ENCODE results near the gene FCSK. TPM values are rescaled to one million over a fixed set of nuclear protein-coding genes. Genes with fewer than 3 reads are reported as not detected.

Gene FCSK
- polyA plus RNA-seq, 1 donor from 2014 or later = 10.7 TPM

DNA sequence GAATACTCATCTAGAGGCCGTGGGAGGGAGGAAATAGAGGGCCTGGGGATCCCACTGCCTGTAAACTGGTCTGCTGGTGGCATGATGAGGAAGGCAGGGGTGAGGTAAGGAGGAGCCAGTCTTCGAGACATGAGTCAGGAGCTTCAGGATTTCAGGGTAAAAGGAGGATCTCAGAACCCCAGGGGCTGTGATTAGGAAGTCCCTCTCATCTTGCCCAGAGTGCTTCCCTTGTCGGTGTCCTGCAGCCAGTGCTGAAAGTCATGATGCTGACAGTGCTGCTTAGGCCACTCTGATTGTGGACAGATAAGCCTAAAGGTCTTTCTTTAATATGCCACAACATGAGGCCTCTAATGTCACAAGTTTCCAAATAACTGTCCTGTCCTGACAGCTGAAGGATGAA is 39.4 kb downstream of the FCSK start:
- H2AFZ ChIP-seq (ENCODE audit: low read depth, low read length) = no peak overlapping the region
- no peaks in the 10 kb centered on the region for H3K9me3 ChIP-seq (ENCODE audit: low read length)
- no peak overlapping the region for H3K4me2 ChIP-seq (ENCODE audit: low read length)
- H3K36me3 ChIP-seq (ENCODE audit: insufficient read depth, low read length) = no peaks in the 10 kb centered on the region
- H3F3A ChIP-seq (ENCODE audit: insufficient read depth, low read length, poor library complexity, severe bottlenecking) = no peaks in the 10 kb centered on the region
- no peaks in the 10 kb centered on the region for H3K27me3 ChIP-seq (ENCODE audit: insufficient read depth, low read depth, low read length)
- H3K27ac ChIP-seq (ENCODE audit: low read length) = no peak overlapping the region
- H4K20me1 ChIP-seq (ENCODE audit: insufficient read depth) = no peaks in the 10 kb centered on the region
- no peaks in the 10 kb centered on the region for H3K9me2 ChIP-seq (ENCODE audit: insufficient read depth, low read length)
- no peaks in the 10 kb centered on the region for H3K79me2 ChIP-seq (replicated peaks; ENCODE audit: insufficient read depth, low read length)
- H3K9ac ChIP-seq (ENCODE audit: low read length) = no peak overlapping the region
- H3K4me3 ChIP-seq (ENCODE audit: low read length) = no peak overlapping the region
- TF ChIP-seq RAD21 (conservative IDR thresholded peaks at IDR 0.05) = no peak
- no peak for TF ChIP-seq MXI1 (conservative IDR thresholded peaks at IDR 0.05; ENCODE audit: poor library complexity, severe bottlenecking)
- no peak for TF ChIP-seq SMC3 (conservative IDR thresholded peaks at IDR 0.05; ENCODE audit: poor library complexity)
- TF ChIP-seq EP300 (conservative IDR thresholded peaks at IDR 0.05; ENCODE audit: poor library complexity, severe bottlenecking) = no peak
- TF ChIP-seq, protein P1, sequence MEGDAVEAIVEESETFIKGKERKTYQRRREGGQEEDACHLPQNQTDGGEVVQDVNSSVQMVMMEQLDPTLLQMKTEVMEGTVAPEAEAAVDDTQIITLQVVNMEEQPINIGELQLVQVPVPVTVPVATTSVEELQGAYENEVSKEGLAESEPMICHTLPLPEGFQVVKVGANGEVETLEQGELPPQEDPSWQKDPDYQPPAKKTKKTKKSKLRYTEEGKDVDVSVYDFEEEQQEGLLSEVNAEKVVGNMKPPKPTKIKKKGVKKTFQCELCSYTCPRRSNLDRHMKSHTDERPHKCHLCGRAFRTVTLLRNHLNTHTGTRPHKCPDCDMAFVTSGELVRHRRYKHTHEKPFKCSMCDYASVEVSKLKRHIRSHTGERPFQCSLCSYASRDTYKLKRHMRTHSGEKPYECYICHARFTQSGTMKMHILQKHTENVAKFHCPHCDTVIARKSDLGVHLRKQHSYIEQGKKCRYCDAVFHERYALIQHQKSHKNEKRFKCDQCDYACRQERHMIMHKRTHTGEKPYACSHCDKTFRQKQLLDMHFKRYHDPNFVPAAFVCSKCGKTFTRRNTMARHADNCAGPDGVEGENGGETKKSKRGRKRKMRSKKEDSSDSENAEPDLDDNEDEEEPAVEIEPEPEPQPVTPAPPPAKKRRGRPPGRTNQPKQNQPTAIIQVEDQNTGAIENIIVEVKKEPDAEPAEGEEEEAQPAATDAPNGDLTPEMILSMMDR (IDR thresholded peaks at IDR 0.05; ENCODE audit: poor library complexity, severe bottlenecking) = no peak
- TF ChIP-seq TAF1 (IDR thresholded peaks at IDR 0.05; ENCODE audit: low read depth) = no peak
- TF ChIP-seq POLR2AphosphoS5 (IDR thresholded peaks at IDR 0.05) = no peak
- TF ChIP-seq EZH2 (IDR thresholded peaks at IDR 0.05; ENCODE audit: borderline replicate concordance, insufficient read depth, low read length, poor library complexity, severe bottlenecking) = no peak
- TF ChIP-seq, protein P2, sequence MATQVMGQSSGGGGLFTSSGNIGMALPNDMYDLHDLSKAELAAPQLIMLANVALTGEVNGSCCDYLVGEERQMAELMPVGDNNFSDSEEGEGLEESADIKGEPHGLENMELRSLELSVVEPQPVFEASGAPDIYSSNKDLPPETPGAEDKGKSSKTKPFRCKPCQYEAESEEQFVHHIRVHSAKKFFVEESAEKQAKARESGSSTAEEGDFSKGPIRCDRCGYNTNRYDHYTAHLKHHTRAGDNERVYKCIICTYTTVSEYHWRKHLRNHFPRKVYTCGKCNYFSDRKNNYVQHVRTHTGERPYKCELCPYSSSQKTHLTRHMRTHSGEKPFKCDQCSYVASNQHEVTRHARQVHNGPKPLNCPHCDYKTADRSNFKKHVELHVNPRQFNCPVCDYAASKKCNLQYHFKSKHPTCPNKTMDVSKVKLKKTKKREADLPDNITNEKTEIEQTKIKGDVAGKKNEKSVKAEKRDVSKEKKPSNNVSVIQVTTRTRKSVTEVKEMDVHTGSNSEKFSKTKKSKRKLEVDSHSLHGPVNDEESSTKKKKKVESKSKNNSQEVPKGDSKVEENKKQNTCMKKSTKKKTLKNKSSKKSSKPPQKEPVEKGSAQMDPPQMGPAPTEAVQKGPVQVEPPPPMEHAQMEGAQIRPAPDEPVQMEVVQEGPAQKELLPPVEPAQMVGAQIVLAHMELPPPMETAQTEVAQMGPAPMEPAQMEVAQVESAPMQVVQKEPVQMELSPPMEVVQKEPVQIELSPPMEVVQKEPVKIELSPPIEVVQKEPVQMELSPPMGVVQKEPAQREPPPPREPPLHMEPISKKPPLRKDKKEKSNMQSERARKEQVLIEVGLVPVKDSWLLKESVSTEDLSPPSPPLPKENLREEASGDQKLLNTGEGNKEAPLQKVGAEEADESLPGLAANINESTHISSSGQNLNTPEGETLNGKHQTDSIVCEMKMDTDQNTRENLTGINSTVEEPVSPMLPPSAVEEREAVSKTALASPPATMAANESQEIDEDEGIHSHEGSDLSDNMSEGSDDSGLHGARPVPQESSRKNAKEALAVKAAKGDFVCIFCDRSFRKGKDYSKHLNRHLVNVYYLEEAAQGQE (IDR thresholded peaks at IDR 0.05; ENCODE audit: borderline replicate concordance) = no peak

DNA sequence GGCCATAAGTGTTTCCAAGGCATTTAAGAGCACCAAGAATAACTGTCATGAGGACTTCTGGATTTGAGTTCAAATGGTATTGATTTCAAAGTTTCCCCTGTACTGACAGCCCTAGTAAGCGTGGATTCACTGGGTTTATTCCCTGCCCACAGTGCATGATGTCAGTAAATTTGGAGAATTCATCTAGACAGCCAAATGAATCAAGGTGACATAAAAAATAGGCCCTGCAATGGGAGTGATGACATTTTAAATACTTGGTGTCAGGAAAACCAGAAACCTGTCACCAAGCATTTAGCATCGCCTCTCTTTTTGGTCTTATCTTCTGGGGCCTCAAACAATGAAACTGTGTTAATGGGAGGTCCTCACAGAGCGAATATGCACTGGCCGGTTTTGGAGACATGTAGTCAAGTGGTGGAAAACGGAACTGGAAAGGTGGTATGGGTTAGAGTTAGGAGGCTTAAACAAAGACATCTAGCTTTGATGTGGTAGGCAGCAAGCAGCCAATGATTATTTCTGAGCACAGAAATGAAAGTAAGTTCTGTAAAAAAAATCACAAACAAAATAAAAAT is 39.9 kb downstream of the FCSK start:
- H3K4me3 ChIP-seq (ENCODE audit: low read length) = no peak overlapping the region
- no peak overlapping the region for H3K4me2 ChIP-seq (ENCODE audit: low read length)
- no peaks in the 10 kb centered on the region for H4K20me1 ChIP-seq (ENCODE audit: insufficient read depth)
- no peaks in the 10 kb centered on the region for H3F3A ChIP-seq (ENCODE audit: insufficient read depth, low read length, poor library complexity, severe bottlenecking)
- no peak overlapping the region for H2AFZ ChIP-seq (ENCODE audit: low read depth, low read length)
- no peaks in the 10 kb centered on the region for H3K27me3 ChIP-seq (ENCODE audit: insufficient read depth, low read depth, low read length)
- no peaks in the 10 kb centered on the region for H3K36me3 ChIP-seq (ENCODE audit: insufficient read depth, low read length)
- H3K27ac ChIP-seq (ENCODE audit: low read length) = no peak overlapping the region
- H3K9ac ChIP-seq (ENCODE audit: low read length) = no peak overlapping the region
- H3K79me2 ChIP-seq (replicated peaks; ENCODE audit: insufficient read depth, low read length) = no peaks in the 10 kb centered on the region
- no peaks in the 10 kb centered on the region for H3K9me3 ChIP-seq (ENCODE audit: low read length)
- no peaks in the 10 kb centered on the region for H3K9me2 ChIP-seq (ENCODE audit: insufficient read depth, low read length)
- no peak for TF ChIP-seq MXI1 (conservative IDR thresholded peaks at IDR 0.05; ENCODE audit: poor library complexity, severe bottlenecking)
- TF ChIP-seq, protein P1 (IDR thresholded peaks at IDR 0.05; ENCODE audit: poor library complexity, severe bottlenecking) = no peak
- no peak for TF ChIP-seq TAF1 (IDR thresholded peaks at IDR 0.05; ENCODE audit: low read depth)
- TF ChIP-seq EP300 (conservative IDR thresholded peaks at IDR 0.05; ENCODE audit: poor library complexity, severe bottlenecking) = no peak
- TF ChIP-seq POLR2AphosphoS5 (IDR thresholded peaks at IDR 0.05) = no peak
- TF ChIP-seq SMC3 (conservative IDR thresholded peaks at IDR 0.05; ENCODE audit: poor library complexity) = no peak
- TF ChIP-seq EZH2 (IDR thresholded peaks at IDR 0.05; ENCODE audit: borderline replicate concordance, insufficient read depth, low read length, poor library complexity, severe bottlenecking) = no peak
- TF ChIP-seq, protein P2 (IDR thresholded peaks at IDR 0.05; ENCODE audit: borderline replicate concordance) = no peak
- no peak for TF ChIP-seq RAD21 (conservative IDR thresholded peaks at IDR 0.05)
